ENCODE measurements around the gene PRSS27.
"Not testable (repeated sequence)": the region's sequence is repeated elsewhere in the genome, so short reads cannot be mapped to it uniquely, and the experiment has no call there.

PRSS27 gene

DNA sequence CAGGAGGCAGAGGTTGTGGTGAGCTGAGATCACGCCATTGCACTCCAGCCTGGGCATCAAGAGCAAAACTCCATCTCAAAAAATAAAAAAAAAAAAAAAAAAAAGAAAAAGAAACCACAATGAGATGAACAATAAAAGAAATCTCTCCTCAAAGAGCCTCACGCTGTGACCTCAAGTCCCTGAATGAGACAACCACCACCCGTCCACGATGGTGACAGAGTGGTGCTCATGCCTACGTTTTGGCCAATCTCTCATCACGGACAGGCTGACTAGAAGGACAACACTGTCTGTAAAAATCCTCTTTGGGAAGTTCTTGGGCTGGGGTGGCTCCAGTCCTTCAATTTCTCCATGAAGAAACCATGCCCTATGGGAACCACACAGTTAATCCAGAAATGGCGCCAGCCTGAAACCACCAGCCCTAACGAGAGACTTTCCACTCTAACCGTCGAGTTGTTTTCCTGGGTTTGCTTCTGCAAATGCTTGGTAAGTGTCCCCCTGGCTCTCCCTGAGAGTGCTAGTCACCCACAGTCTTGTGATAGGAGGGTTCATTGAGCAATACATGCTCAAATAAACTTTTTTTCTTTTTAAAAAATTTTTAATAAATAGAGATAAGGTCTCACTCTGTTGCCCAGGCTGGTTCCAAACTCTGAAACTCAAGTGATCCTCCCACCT, 15.0 kb upstream of the PRSS27 start:
- TF ChIP-seq Cebpa-rat (IDR thresholded peaks at IDR 0.05) = no peak
- Histone ChIP-seq H3K4me1 (peaks cover 16% of the 10 kb centered on the region), H3K27ac (no peak overlapping the region), H3K9me3 (no peaks in the 10 kb centered on the region), H3K9ac (no peak overlapping the region), H3K36me3 (no peaks in the 10 kb centered on the region), H4K20me1 (no peaks in the 10 kb centered on the region), H3K4me2 (no peak overlapping the region), H3K27me3 (no peaks in the 10 kb centered on the region), H3K4me3 (no peak overlapping the region)

DNA sequence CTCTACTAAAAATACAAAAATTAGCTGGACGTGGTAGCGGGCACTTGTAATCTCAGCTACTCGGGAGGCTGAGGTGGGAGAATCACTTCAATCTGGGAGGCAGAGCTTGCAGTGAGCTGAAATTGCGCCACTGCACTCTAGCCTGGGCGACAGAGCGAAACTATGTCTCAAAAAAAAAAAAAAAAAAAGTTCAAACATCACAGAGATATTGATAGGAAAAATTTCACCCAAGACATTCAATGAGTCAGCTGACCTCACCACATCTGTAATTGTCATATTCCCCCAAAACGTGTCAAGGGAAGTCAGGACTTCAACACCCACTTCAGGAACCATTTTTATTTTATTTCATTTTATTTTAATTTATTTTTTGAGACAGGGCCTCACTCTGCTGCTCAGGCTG, 8.0 kb upstream of the PRSS27 start:
- Histone ChIP-seq H3K4me3 (no peak overlapping the region), H3K27ac (no peak overlapping the region), H3K36me3 (no peaks in the 10 kb centered on the region), H3K4me2 (no peak overlapping the region), H3K27me3 (no peaks in the 10 kb centered on the region), H4K20me1 (no peaks in the 10 kb centered on the region), H3K4me1 (0 out of 2 replicates have a peak, but pooled peaks cover 8% of the 10 kb centered on the region), H3K9me3 (no peaks in the 10 kb centered on the region), H3K9ac (no peak overlapping the region)
- TF ChIP-seq Cebpa-rat (IDR thresholded peaks at IDR 0.05) = no peak

DNA sequence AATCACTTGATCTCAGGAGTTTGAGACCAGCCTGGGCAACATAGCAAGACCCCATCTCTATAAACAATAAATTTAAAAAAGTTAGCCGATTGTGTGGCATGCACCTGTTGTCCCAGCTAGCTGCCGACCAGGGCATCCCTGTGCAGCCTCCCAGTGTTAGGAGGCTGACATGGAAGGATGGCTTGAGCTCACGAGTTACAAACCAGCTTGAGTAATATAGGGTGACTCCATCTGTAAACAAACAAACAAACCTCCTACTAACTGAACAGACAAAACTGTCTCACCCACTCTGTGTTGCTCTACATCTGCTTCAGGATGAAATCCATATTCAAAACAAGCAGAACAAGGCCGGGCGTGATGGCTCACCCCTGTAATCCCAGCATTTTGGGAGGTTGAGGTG, 6.9 kb upstream of the PRSS27 start:
- Histone ChIP-seq H3K4me2 (no peak overlapping the region), H3K27ac (no peak overlapping the region), H3K4me3 (no peak overlapping the region), H3K36me3 (no peaks in the 10 kb centered on the region), H4K20me1 (no peaks in the 10 kb centered on the region), H3K4me1 (peaks cover 12% of the 10 kb centered on the region), H3K9me3 (no peaks in the 10 kb centered on the region), H3K27me3 (no peaks in the 10 kb centered on the region), H3K9ac (no peak overlapping the region)
- TF ChIP-seq Cebpa-rat (IDR thresholded peaks at IDR 0.05) = no peak

DNA sequence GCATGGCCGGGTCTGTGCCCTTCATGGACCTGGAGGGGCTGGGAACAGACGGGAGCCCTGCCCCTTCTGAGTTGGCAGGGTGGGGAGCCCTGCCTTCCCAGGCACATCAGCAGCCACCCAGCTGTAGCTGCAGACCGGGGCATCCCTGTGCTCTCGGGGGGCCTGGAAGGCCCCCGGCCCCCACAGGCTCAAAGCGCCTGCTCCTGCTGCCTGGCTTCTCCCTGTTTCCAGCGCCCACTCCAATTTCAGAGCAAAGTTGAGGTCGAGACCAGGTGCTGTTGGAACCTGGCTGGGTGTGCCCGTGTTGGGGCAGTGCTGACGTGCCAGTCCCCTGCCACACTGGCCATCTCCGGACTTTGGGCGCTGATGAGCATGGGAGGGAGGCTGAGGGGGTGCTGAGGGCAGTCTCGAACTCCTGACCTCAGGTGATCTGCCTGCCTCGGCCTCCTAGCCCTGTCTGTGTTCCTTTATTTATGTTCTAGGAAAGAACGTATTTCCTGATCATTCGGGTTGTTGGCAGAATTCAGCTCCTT, 4.9 kb upstream of the PRSS27 start:
- no peak overlapping the region for H3K4me3 ChIP-seq
- no peak overlapping the region for H3K4me2 ChIP-seq
- no peak for TF ChIP-seq Cebpa-rat (IDR thresholded peaks at IDR 0.05)
- H4K20me1 ChIP-seq = no peaks in the 10 kb centered on the region
- no peaks in the 10 kb centered on the region for H3K36me3 ChIP-seq
- no peaks in the 10 kb centered on the region for H3K9me3 ChIP-seq
- H3K27me3 ChIP-seq = no peaks in the 10 kb centered on the region
- peaks cover 19% of the 10 kb centered on the region for H3K4me1 ChIP-seq
- H3K27ac ChIP-seq = no peak overlapping the region
- H3K9ac ChIP-seq = no peak overlapping the region

DNA sequence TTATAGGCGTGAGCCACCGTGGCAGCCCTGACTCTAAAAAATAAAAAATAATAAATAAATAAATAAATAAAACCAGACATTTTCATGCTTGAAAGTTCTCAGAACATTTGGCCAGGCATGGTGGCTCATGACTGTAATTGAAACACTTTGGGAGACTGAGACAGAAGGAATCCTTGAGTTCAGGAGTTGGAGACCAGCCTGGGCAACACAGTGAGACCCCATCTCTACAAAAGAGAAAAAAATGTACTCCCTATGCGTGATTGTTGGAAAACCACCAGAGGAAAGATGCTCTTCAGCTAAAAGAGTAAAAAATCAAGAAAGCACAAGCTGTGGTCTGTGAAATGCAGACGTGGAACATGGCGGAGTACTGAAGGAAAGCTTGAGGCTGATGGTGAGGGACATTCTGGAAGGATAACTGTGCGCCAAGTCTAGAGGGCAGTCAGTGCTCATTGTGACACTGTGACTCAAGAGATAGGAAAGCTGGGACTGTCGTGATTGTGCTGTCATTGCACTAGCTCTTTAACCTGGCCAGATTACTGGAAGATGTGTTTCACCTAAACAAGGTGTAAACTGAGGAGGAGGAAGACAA, 4.2 kb upstream of the PRSS27 start:
- Histone ChIP-seq H4K20me1 (no peaks in the 10 kb centered on the region), H3K4me1 (peaks cover 23% of the 10 kb centered on the region)

DNA sequence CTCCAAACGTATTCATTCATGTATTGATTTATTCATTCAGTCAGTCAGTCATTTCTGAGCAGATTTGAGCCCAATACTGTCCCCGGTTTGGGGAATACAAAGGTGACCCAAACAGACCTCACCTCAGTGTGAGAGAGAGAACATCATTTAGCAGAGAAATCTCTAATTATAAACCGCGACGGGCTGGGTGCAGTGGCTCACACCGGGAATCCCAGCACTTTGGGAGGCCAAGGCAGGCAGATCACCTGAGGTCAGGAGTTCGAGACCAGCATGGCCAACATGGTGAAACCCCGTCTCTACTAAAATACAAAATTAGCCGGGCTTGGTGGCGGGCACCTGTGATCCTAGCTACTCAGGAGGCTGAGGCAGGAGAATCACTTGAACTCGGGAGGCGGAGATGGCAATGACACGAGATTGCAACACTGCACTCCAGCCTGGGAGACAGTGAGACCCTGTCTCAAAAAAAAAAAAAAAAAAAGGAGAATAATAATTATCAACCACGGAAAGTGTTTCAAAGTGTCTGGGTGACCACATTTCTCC, 1.7 kb upstream of the PRSS27 start:
- not testable (repeated sequence) for H3K27me3 ChIP-seq, H3K9me3 ChIP-seq, H3K36me3 ChIP-seq, H4K20me1 ChIP-seq
- H3K4me2 ChIP-seq = peak overlapping the region; percentile 73
- H3K4me1 ChIP-seq = peaks cover 38% of the 10 kb centered on the region
- peak overlapping the region; percentile 86; the same call in 1 of the 2 replicates for H3K9ac ChIP-seq
- H3K4me3 ChIP-seq = peak overlapping the region; percentile 69
- H3K27ac ChIP-seq = peak overlapping the region; percentile 40

More for the DNA sequence above, 4.2 kb upstream of the PRSS27 start:
- Histone ChIP-seq H3K4me3 (no peak overlapping the region), H3K4me2 (no peak overlapping the region), H3K9me3 (no peaks in the 10 kb centered on the region), H3K36me3 (no peaks in the 10 kb centered on the region), H3K27me3 (no peaks in the 10 kb centered on the region), H3K27ac (no peak overlapping the region), H3K9ac (no peak overlapping the region)
- TF ChIP-seq Cebpa-rat (IDR thresholded peaks at IDR 0.05) = no peak

DNA sequence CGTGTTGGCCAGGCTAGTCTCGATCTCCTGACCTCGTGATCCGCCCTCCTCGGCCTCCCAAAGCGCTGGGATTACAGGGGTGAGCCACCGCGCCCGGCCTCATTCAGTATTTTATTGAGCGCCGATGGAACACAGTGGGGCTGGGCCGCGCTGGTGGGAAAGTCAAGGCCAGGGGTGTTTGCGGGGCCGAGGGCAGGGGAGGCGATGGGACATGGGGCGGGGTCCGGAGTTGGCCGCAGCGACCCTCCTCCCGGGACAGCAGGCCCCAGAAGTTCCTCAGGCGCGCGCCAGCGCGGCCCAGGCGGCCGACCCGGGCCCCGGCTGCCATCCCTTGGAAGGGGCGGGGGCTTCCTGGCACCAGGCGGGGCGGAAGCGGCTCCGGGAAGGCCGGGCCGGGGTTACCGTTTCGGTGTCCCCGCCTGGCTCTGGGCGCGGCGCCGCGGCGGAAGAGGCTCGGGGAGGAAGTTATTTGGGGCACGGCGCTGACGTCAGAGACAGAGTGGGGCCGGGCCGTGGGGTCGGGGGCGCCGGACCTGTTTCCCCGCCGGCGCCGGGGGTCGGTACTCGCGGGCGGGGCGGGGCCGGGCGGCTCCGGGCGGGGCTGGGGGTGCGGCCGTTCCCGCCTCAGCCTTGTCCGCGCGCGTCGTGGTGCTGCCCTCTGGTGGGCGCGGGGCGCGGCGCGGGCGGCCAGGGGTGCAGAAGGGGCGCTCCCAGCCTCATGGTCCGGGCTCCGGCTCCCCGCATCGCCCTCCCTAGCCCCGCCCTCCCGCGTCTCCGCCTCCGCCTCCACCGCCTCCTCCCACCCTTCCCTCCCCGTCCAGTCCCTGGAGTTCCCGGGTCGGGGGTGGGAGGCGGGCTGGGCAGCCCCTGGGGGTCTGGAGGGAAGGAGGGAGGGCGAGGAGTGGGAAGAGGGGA, 952 bp upstream of the PRSS27 start:
- H3K4me1 ChIP-seq = peaks cover 45% of the 10 kb centered on the region
- no peaks in the 10 kb centered on the region for H3K36me3 ChIP-seq
- H3K4me2 ChIP-seq = peak overlapping the region; percentile 86
- no peak for TF ChIP-seq Cebpa-rat (IDR thresholded peaks at IDR 0.05)
- H3K9ac ChIP-seq = peak overlapping the region; percentile 86
- peak overlapping the region; percentile 88 for H3K27ac ChIP-seq
- H3K27me3 ChIP-seq = no peaks in the 10 kb centered on the region
- peak overlapping the region; percentile 69 for H3K4me3 ChIP-seq
- H3K9me3 ChIP-seq = no peaks in the 10 kb centered on the region
- 0 out of 2 replicates have a peak, but pooled peaks cover 8% of the 10 kb centered on the region for H4K20me1 ChIP-seq

DNA sequence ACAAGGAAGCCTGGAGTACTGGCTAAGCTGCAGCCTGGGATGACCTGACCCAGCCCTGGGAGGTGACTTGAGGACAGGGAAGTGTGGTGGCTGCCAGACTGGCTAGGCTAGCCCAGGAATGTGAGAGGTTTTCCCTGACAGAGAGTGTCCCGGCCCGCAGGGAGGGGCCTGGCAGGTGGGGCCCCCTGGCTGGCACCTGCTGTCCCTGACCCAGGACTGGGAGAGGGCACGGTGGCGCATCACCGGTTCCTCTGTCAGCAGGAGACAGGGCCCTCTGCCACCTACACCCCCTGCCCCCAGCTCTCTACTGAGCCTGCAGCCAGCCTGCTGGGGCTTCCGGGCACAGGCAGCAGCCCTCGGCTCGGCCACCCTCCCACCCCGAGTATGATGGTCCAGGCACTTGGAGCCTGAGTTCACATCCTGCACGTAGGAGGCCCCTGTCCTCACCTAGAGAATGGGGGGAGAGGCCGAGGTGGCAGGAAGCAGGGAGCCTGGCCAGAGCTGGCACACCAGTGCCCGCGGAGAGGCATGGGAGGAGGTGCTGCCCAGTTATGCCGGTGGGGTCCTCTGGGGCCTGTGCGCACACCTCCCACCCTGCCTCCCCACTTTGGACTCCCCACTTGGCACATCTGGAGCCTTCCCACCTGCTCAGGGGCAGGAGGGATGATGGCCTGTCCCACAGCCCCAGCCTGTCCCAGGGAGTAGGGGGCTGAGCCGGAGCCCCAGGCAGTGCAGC, 528 bp downstream of the PRSS27 start:
- peak overlapping the region; percentile 88; the same call in 1 of the 2 replicates for H3K27ac ChIP-seq
- H4K20me1 ChIP-seq = peaks cover 18% of the 10 kb centered on the region
- H3K4me2 ChIP-seq = peak overlapping the region; percentile 86
- TF ChIP-seq Cebpa-rat (IDR thresholded peaks at IDR 0.05) = no peak
- H3K4me1 ChIP-seq = peaks cover 60% of the 10 kb centered on the region
- H3K4me3 ChIP-seq = no peak overlapping the region
- no peaks in the 10 kb centered on the region for H3K9me3 ChIP-seq
- H3K36me3 ChIP-seq = no peaks in the 10 kb centered on the region
- no peaks in the 10 kb centered on the region for H3K27me3 ChIP-seq
- H3K9ac ChIP-seq = peak overlapping the region; percentile 86; the same call in 1 of the 2 replicates

Measured in BLaER1 (cell line).